ENCODE data around the gene PCSK2.

The PCSK2 gene

GRCh38 chr20:17419479-17420041 lies 192.7 kb downstream of the PCSK2 start:
- DNase-seq (ENCODE audit: low read depth), result no peak
- TF ChIP-seq, protein P1, sequence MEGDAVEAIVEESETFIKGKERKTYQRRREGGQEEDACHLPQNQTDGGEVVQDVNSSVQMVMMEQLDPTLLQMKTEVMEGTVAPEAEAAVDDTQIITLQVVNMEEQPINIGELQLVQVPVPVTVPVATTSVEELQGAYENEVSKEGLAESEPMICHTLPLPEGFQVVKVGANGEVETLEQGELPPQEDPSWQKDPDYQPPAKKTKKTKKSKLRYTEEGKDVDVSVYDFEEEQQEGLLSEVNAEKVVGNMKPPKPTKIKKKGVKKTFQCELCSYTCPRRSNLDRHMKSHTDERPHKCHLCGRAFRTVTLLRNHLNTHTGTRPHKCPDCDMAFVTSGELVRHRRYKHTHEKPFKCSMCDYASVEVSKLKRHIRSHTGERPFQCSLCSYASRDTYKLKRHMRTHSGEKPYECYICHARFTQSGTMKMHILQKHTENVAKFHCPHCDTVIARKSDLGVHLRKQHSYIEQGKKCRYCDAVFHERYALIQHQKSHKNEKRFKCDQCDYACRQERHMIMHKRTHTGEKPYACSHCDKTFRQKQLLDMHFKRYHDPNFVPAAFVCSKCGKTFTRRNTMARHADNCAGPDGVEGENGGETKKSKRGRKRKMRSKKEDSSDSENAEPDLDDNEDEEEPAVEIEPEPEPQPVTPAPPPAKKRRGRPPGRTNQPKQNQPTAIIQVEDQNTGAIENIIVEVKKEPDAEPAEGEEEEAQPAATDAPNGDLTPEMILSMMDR (IDR thresholded peaks at IDR 0.05; ENCODE audit: insufficient read depth, low read depth, low read length, missing control alignments), result no peak
- no peak overlapping the region for H3K4me3 ChIP-seq (ENCODE audit: low read length)

GRCh38 chr20:17421493-17421892 lies 194.7 kb downstream of the PCSK2 start:
- no peak for DNase-seq (ENCODE audit: low read depth)
- TF ChIP-seq, protein P1 (IDR thresholded peaks at IDR 0.05; ENCODE audit: insufficient read depth, low read depth, low read length, missing control alignments), result no peak
- no peak overlapping the region for H3K4me3 ChIP-seq (ENCODE audit: low read length)

DNA sequence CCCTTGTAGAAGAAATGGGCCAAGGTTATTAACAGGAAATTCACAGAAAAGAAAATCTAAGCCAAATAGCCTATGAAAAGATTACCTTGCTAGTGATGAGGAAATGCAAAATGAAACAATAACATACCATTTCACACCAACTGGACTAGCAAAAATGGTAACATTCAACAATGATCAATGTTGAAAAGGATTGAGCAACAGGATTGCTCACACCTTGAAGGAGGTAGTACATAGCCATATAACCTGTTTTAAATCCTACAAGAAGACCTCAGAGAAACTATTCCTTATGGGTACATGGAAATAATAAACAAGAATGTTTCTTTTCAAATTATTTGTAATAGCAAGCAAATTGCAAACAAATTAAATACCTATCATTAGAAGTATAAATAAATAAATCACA lies 196.9 kb downstream of the PCSK2 start:
- peak; percentile 54 for DNase-seq (ENCODE audit: low read depth)
- TF ChIP-seq, protein P1 (IDR thresholded peaks at IDR 0.05; ENCODE audit: insufficient read depth, low read depth, low read length, missing control alignments), result no peak
- H3K4me3 ChIP-seq (ENCODE audit: low read length), result no peak overlapping the region

DNA sequence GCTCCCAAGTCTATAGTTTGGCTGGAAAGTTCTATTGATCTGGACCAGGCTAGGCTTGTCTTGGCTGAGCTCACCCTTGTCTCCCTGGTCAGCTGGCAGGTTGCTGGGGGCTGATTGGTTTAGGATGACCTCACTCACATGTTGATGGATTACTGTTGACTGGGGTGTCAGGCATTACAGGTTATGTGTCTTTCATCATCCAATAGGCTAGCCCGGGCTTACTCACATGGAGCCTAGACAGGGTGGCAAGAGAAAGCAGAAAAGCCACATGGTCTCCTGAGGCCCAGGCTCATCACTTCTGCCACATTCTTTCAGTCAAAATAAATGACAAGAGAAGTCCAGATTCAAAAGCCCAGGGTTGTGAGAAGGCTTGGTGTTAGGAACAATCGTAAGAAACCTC lies 200.8 kb downstream of the PCSK2 start:
- peak; percentile 69 for DNase-seq (ENCODE audit: low read depth)
- H3K4me3 ChIP-seq (ENCODE audit: low read length), result no peak overlapping the region
- TF ChIP-seq, protein P1 (IDR thresholded peaks at IDR 0.05; ENCODE audit: insufficient read depth, low read depth, low read length, missing control alignments), result no peak

DNA sequence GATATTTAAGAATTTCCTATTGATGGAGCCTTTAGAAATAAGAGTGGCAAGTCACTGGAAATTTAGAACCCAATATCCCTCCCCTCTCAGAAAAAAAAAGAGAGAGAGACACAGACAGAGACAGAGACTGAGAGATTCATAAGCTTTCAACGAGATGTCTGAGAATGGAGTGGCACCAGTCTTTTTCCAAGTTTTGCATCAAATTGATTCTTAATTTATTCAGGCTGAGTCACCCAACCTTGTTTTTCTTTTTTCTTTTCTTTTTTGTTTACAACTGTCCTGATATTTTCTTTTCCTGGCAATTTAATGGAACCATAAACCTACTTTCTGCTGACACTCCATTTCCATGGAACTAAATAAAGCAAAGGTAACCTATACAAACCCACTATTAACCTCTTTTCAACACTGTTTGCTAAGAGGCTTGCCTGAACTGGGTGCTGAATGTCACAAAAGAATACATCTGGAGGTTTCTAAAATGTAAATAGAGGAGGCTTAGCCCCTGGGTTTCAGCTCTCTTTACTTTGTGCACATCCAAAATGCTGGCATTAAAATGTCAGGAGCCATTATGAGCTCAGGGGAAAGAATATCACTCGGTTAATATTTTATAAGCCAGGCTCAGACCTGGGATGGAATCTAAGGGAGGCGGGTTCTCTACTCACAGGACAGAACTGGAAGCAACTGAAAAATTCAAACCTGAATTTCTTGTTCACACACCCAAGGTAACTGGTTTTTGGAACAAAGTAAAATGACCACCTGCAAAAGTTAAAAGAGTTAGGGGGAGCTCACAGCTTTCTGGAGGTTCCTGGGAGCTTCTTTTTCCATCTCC lies 203.5 kb downstream of the PCSK2 start:
- DNase-seq (ENCODE audit: low read depth), result peak; percentile 13
- no peak overlapping the region for H3K4me3 ChIP-seq (ENCODE audit: low read length)
- TF ChIP-seq, protein P1 (IDR thresholded peaks at IDR 0.05; ENCODE audit: insufficient read depth, low read depth, low read length, missing control alignments), result no peak

DNA sequence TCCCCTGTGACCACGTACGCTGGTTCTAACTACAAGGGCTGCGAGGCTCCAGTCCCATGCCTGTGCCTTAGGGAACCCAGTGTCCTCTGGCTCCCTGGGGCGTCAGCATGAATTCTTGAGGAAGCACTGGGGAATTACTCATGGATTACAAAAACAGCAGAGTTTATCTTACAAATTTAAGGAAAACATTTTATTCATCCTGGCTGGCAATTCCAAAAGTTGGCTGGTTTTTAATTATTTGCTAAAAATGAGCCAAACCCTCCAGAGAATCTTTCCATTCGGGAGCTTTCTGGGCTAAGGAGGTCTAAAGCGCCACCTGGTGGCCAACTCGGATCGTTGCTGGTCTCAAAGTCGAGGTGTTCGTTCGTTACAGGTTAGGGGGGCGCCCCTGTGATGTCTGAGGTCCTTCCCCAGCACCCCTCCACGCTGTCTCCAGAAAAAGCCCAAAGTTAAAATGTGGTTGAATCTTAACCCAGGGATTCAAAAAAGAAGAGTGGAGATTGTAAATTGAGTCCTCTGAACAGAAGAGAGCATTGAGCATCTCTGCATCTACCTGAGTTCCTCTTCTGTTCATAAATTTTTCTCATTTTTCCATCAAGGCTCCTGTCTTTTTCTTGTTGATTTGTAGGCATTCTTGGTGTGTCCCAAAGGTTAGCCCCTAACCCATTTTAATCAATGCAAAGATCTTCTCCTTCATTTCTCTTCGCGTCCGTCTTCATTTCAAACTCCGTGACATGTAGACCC lies 205.0 kb downstream of the PCSK2 start:
- TF ChIP-seq, protein P1 (IDR thresholded peaks at IDR 0.05; ENCODE audit: insufficient read depth, low read depth, low read length, missing control alignments), result peak; percentile 90
- H3K4me3 ChIP-seq (ENCODE audit: low read length), result no peak overlapping the region
- DNase-seq (ENCODE audit: low read depth), result peak; percentile 54
